GM23338 (cell line): ENCODE data around the gene RASSF7. TPM values are rescaled to one million over a fixed set of nuclear protein-coding genes. Genes with fewer than 3 reads are reported as not detected.

Source experiments
- ATAC-seq: fragments of 200-7000 bp; cut with Tn5 transposase; 3 replicates; pipeline ENCODE4 v1.9.1; 2020
- DNase-seq: peaks from one replicate; pipeline ENCODE4 v3.0.0-alpha.2; 2015; ENCODE audit warnings: low spot score
- H2AFZ ChIP-seq: fragments of 200-600 bp; sonication (generic); 2 replicates; pipeline ENCODE4 v1.8.0; 2016; ENCODE audit warnings: antibody characterized with exemption, mild to moderate bottlenecking, moderate library complexity
- H3F3A ChIP-seq: fragments of 200-600 bp; sonication (generic); replicated peaks from 2 replicates; pipeline ENCODE4 v1.8.0; 2017; ENCODE audit warnings: antibody characterized with exemption, mixed run types, low read depth
- H3K27ac ChIP-seq: fragments of 200-600 bp; sonication (generic); 2 replicates; pipeline ENCODE4 v1.6.1; 2016; ENCODE audit warnings: low read depth
- H3K27me3 ChIP-seq: fragments of 200-600 bp; sonication (generic); 2 replicates; pipeline ENCODE4 v1.8.0; 2016; ENCODE audit warnings: mild to moderate bottlenecking, mixed run types, moderate library complexity; ENCODE audit not compliant: insufficient read depth
- H3K36me3 ChIP-seq: fragments of 200-600 bp; sonication (generic); 2 replicates; pipeline ENCODE4 v1.8.0; 2016; ENCODE audit warnings: mild to moderate bottlenecking; ENCODE audit not compliant: insufficient read depth
- H3K4me1 ChIP-seq: fragments of 200-600 bp; sonication (generic); 2 replicates; pipeline ENCODE4 v1.8.0; 2016; ENCODE audit warnings: mild to moderate bottlenecking, moderate library complexity; ENCODE audit not compliant: insufficient read depth
- H3K4me2 ChIP-seq: fragments of 200-600 bp; sonication (generic); 2 replicates; pipeline ENCODE4 v1.7.1; 2017; ENCODE audit warnings: mixed run types
- H3K4me3 ChIP-seq: fragments of 200-600 bp; sonication (generic); 2 replicates; pipeline ENCODE4 v1.6.1; 2016; ENCODE audit warnings: mixed run types
- H3K79me2 ChIP-seq: fragments of 200-600 bp; sonication (generic); replicated peaks from 2 replicates; pipeline ENCODE4 v1.8.0; 2017; ENCODE audit warnings: mild to moderate bottlenecking; ENCODE audit not compliant: insufficient read depth
- H3K9me2 ChIP-seq: fragments of 200-600 bp; sonication (generic); 2 replicates; pipeline ENCODE4 v1.8.0; 2017; ENCODE audit not compliant: insufficient read depth
- H4K20me1 ChIP-seq: fragments of 200-600 bp; sonication (generic); replicated peaks from 2 replicates; pipeline ENCODE4 v1.8.0; 2017; ENCODE audit warnings: mild to moderate bottlenecking; ENCODE audit not compliant: insufficient read depth
- H3K27ac Mint-ChIP-seq: 2 replicates; pipeline ENCODE4 v1.8.0; 2020; ENCODE audit warnings: inconsistent platforms, mild to moderate bottlenecking, moderate library complexity, mixed read lengths
- H3K27me3 Mint-ChIP-seq: 3 replicates; pipeline ENCODE4 v1.8.0; 2022; ENCODE audit warnings: low read depth, mild to moderate bottlenecking, moderate library complexity, mixed read lengths, inconsistent platforms; ENCODE audit not compliant: insufficient read depth, poor library complexity
- H3K36me3 Mint-ChIP-seq: 3 replicates; pipeline ENCODE4 v1.8.0; 2021; ENCODE audit warnings: low read depth, mild to moderate bottlenecking, inconsistent platforms, moderate library complexity, mixed read lengths
- H3K4me1 Mint-ChIP-seq: 3 replicates; pipeline ENCODE4 v1.8.0; 2020; ENCODE audit warnings: mild to moderate bottlenecking, inconsistent platforms, mixed read lengths
- H3K4me3 Mint-ChIP-seq: 3 replicates; pipeline ENCODE4 v1.8.0; 2021; ENCODE audit warnings: moderate library complexity, mild to moderate bottlenecking, inconsistent platforms, mixed read lengths
- H3K9me3 Mint-ChIP-seq: 3 replicates; pipeline ENCODE4 v1.8.0; 2020; ENCODE audit warnings: moderate library complexity, mild to moderate bottlenecking, inconsistent platforms, mixed read lengths
- CREB1 ChIP-seq: fragments of 250-450 bp; sonication (Bioruptor Pico); IDR thresholded peaks from 2 replicates; pipeline ENCODE4 v1.5.0; 2020; ENCODE audit warnings: low read depth, mild to moderate bottlenecking, moderate library complexity
- CTCF ChIP-seq, 2 experiments: fragments of 200-600 bp in 1 of 2; sonication (generic) in 1 of 2; conservative IDR thresholded peaks; 2 replicates each; pipeline versions ENCODE4 v1.5.1 to v1.6.1; 2016 to 2017; ENCODE audit warnings: antibody characterized with exemption in 2 of 2, low read depth in 2 of 2, mild to moderate bottlenecking in 2 of 2, moderate library complexity in 1 of 2
- ETS1 ChIP-seq: IDR thresholded peaks from 2 replicates; pipeline ENCODE4 v1.6.1; 2016; ENCODE audit warnings: antibody characterized with exemption
- EZH2 ChIP-seq: fragments of 200-600 bp; sonication (generic); IDR thresholded peaks from one replicate; pipeline ENCODE4 v1.8.0; 2017; ENCODE audit warnings: antibody characterized with exemption, mild to moderate bottlenecking, low read depth; ENCODE audit not compliant: unreplicated experiment
- EZH2phosphoT487 ChIP-seq: fragments of 200-600 bp; sonication (generic); IDR thresholded peaks from one replicate; pipeline ENCODE4 v1.8.1; 2018; ENCODE audit warnings: antibody characterized with exemption; ENCODE audit not compliant: unreplicated experiment
- JUNB ChIP-seq: IDR thresholded peaks from one replicate; pipeline ENCODE4 v1.6.1; 2016; ENCODE audit warnings: antibody characterized with exemption; ENCODE audit not compliant: unreplicated experiment
- NANOG ChIP-seq: IDR thresholded peaks from 2 replicates; pipeline ENCODE4 v1.6.1; 2016; ENCODE audit warnings: antibody characterized with exemption, borderline replicate concordance
- POLR2AphosphoS5 ChIP-seq: IDR thresholded peaks from 2 replicates; pipeline ENCODE4 v1.6.1; 2016; ENCODE audit warnings: antibody characterized with exemption, low read depth
- REST ChIP-seq: IDR thresholded peaks from one replicate; pipeline ENCODE4 v1.6.1; 2018; ENCODE audit warnings: antibody characterized with exemption; ENCODE audit not compliant: unreplicated experiment
- STAT1 ChIP-seq: IDR thresholded peaks from one replicate; pipeline ENCODE4 v1.6.1; 2016; ENCODE audit warnings: antibody characterized with exemption; ENCODE audit not compliant: unreplicated experiment
- ZNF114 ChIP-seq: fragments of 250-450 bp; sonication (Bioruptor Pico); IDR thresholded peaks from 2 replicates; pipeline ENCODE4 v1.5.0; 2020; ENCODE audit warnings: mild to moderate bottlenecking, moderate library complexity
- ZNF331 ChIP-seq: fragments of 250-450 bp; sonication (Bioruptor Pico); IDR thresholded peaks from 2 replicates; pipeline ENCODE4 v1.5.0; 2020; ENCODE audit warnings: low read depth, mild to moderate bottlenecking, moderate library complexity
- ZNF462 ChIP-seq: fragments of 250-450 bp; sonication (Bioruptor Pico); IDR thresholded peaks from 2 replicates; pipeline ENCODE4 v1.5.0; 2020; ENCODE audit warnings: mild to moderate bottlenecking, moderate library complexity
- polyA plus RNA-seq: library from polyadenylated mRNA; unstranded; fragments of >200 nt; fragmentation: Nextera tagmentation; extraction: Ambion mirVana; gene quantifications from 2 replicates; pipeline ENCODE4 v1.2.1, GENCODE V29; 2016
- total RNA-seq: library from RNA; depleted of rRNA; stranded (reverse); fragments of >200 nt; shearing (Covaris generic); gene quantifications from 2 replicates; pipeline ENCODE4 v1.2.3, GENCODE V29; 2014

RASSF7 gene
- total and polyA plus RNA-seq, 2 experiments from 2014 or later, result 39.6 to 64.8 TPM

- peaks cover under 1% of the 10 kb centered on the region; the same call in 1 of the 2 replicates for H3K27me3 ChIP-seq
- 0 out of 2 replicates have a peak, but pooled peaks cover 7% of the 10 kb centered on the region for H3K79me2 ChIP-seq
- no peak overlapping the region for H2AFZ ChIP-seq
- no peak overlapping the region for H3K4me3 ChIP-seq
- no peak for DNase-seq
- no peaks in the 10 kb centered on the region for H3K9me2 ChIP-seq
- H3K36me3 ChIP-seq, result no peaks in the 10 kb centered on the region
- H4K20me1 ChIP-seq, result peaks cover 12% of the 10 kb centered on the region
- TF ChIP-seq CTCF (conservative IDR thresholded peaks at IDR 0.05; ENCODE audit: low read depth in 2 of 2), result no peak
- TF ChIP-seq ETS1, result no peak
- no peak for TF ChIP-seq ZNF462 (CRISPR knock-in tag)
- no peak for TF ChIP-seq REST
- TF ChIP-seq CREB1, result no peak
- no peak for TF ChIP-seq POLR2AphosphoS5
- no peak for TF ChIP-seq JUNB
- TF ChIP-seq EZH2phosphoT487, result no peak
- no peak for TF ChIP-seq EZH2
- TF ChIP-seq STAT1, result no peak
- TF ChIP-seq ZNF114 (CRISPR knock-in tag), result no peak
- TF ChIP-seq NANOG, result no peak
- no peak for TF ChIP-seq ZNF331 (CRISPR knock-in tag)
- H3K4me1 ChIP-seq, result peaks cover 13% of the 10 kb centered on the region
- no peak overlapping the region for H3K4me3 Mint-ChIP-seq
- H3K4me1 Mint-ChIP-seq, result peaks cover 10% of the 10 kb centered on the region
- H3K27me3 Mint-ChIP-seq, result peaks cover 16% of the 10 kb centered on the region
- no peaks in the 10 kb centered on the region; the same call in 2 of the 3 replicates for H3K36me3 Mint-ChIP-seq
- peaks cover 8% of the 10 kb centered on the region for H3F3A ChIP-seq
- no peak overlapping the region for H3K4me2 ChIP-seq
- no peaks in the 10 kb centered on the region; the same call in 2 of the 3 replicates for H3K9me3 Mint-ChIP-seq
- H3K27ac ChIP-seq, result no peak overlapping the region
- no peak for ATAC-seq
- H3K27ac Mint-ChIP-seq, result no peak overlapping the region
Measured at GRCh38 chr11:563812-564578, 3.2 kb downstream of the RASSF7 start.
